Stimulated activated CD8-positive, alpha-beta memory T cell treated with anti-CD3 and anti-CD28 coated beads, Interleukin-15, amount 100 ng/mL, for 4 hours (primary cell): ENCODE data around the gene WLS.
"Not testable (repeated sequence)": the region's sequence is repeated elsewhere in the genome, so short reads cannot be mapped to it uniquely, and the experiment has no call there.

ENCODE experiments used
- DNase-seq, 2 donors: peaks; one replicate each; pipeline ENCODE4 v3.0.0-alpha.2; 2020; ENCODE audit warnings: low read depth in 2 of 2

WLS gene

DNA sequence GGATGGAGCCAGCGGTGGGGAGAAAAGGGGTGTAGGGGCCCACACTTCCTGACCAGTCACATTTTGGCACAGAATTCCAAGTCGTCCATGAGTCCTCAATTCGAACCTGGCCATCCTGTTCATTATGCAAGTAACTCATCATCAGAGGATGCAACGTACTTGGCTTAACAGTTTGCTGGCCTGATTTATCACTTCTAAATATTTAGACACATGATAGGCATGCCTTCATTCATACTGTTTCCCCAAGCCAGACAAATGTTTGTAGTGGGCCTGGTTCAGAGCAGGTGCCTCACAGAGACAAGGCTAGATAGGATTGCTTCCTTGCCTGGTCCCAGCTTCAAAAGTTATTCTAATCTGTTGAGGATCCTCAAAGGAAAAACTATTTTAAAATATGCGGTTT is 66.7 kb downstream of the WLS start:
- no peak for DNase-seq

DNA sequence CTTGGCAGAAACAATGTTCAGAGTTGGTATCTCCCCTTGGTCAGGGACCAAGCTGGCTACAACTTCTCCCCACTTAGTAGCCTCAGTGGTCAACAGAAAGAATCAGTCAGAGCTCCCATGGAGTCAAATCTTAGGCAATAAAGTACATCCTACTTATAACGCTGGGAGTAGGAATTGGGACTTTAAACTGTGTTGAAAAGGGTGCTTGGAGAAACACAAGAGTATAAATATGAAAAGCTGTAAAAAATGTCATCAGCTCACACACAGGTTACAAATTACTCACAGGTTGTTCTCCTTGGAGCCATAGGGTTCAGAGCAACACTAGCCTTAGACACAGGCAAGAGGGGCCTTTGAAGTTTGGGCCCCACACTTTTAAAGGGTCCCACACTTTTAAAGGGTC is 67.4 kb downstream of the WLS start:
- no peak for DNase-seq

DNA sequence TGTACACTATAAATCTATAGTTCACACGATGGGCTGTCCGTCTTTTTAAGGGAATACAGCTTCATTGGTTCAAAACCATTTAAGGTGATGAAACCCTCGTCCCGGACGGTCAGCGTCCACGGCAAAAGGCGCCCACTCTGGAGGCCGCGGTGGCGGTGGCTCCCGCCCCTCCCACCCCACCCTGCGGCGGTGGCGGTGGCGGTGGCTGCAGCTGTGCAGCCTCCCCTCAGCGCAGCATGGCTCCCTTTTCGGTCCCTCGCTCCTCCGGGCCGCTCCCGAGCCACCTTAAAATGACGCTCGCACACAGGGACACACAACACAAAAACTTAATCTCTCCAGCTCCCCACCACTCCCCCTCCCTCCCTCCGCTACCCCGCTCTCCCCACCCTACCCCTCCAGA is 69.1 kb downstream of the WLS start:
- no peak for DNase-seq

DNA sequence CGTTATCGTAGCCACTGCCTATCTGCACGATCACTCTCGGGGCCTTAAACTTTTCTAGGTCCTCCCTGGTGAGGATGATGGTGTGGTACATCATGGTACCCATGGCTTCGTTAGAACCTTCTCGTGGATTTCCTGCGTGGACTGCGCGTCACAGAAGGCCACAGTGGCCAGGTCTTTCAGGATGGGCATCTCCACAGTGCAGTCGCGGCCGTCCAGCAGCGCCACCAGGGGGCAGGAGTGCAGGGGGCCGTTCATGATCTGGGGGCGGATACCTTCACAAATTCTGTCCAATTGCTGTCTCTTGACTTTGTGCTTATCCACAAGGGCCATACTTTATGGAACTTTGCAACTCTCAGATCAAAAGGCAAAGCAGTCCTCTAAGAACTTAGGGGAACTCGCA is 69.6 kb downstream of the WLS start:
- no peak for DNase-seq

DNA sequence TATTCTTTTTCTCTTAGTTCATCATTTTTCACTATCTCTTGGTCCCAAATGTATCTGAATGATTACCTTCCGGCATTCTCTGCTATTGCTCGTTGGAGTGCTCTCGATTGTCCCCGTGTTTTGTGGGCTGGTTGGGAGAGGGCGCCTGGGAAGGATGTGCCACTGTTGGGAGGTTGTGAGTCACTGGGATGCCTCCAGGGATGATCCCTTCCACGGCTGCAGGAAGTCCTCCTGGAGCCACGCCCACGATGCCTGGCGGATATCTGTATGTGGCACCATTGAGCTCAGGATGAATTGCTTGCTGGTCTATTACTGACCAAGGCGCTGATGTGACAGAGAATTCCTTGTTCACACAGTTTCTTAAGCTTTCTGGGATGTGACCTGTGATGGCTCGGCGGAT is 70.7 kb downstream of the WLS start:
- DNase-seq = not testable (repeated sequence)

DNA sequence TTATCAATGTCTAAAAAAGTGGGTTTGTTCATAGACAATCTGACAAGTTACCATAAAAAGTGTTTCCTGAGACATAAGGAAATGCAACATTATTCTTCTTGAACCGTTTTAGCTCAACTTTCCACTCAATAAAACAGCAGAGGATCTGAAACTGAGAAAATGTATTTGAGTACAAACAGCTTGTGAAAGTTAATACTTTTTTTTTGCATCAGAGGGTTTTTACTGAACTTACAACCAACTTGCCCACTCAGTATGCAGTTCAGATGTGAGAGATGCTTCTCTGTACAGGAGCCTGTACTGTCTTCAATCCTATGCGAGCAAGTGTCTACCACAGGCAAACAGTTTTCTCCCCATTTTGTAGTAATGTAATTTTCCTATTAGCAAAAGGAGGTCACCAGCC is 71.4 kb downstream of the WLS start:
- not testable (repeated sequence) for DNase-seq

DNA sequence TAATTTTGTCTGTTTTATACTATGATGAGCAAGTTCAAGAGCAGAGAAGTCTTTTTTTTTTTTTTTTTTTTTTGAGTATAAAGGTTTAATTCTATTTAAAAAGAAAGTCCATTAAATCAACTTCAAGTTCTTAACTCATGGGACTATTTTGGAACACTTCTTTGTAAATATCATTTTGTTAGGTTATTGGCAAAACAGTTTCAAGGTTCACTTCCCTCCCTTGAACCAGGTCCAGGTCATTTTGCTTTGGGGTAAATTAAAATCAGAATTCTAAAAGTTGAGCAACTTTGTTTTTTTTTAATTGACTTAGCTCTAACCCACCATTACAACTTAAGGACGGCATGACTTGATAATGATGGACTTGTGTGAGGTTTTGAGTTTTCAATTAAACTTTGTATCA is 72.3 kb downstream of the WLS start:
- no peak for DNase-seq

DNA sequence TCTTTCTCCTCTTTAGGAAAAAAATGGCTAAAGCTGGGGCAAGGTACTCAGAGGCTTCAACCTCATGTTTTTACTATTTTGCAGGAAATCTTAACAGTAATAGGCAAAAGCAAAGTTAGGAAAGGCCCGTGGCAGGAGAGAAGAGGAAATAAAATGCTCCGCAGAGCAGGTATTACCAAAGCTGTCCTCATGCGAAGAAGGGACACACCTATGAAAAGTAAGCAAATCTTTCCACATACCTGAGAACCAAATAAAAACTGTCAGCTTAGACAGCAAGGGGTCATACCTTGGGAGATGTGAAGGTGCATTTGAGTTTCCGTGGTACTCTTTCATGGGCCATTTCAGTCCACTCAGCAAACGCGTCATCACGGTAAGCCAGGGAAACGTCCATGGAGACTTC is 73.5 kb downstream of the WLS start:
- no peak for DNase-seq

DNA sequence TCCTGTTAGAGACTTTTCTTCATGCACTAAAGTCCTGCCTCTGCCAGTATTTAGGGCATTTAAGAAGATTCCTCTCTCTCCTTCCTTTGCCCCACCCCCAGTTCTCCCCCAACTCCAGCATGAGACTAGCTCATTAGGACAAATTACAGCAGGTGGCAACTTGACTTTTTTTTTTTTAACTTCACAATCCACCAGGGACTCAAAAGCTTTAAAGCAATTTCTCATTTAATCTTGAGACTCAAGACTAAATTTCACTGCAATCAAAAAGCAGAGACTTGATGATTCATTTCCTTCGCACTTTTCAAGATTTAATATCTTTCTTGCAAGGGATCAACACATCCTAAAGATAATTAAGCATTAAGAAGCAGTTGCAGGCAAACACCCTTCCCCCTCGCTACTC is 74.9 kb downstream of the WLS start:
- no peak for DNase-seq

DNA sequence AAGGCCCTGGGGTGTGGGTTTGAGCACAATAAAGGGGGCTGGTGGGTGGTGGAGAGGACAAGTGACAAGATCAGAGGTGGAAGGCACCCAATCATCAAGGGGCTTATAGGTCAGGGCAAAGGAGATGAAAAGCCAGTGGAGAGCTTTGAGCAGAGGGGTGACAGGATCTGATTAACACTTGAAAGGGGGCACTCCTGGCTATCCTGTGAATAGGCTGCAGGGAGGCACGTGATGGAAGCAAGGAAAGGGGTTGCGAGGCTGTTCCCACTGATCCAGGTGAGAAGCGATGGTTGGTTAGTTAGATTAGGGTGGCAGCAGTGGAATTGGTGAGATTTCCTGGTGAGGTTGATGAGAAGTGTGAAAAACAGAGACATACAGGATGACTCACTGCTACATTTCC is 80.6 kb downstream of the WLS start:
- no peak for DNase-seq

DNA sequence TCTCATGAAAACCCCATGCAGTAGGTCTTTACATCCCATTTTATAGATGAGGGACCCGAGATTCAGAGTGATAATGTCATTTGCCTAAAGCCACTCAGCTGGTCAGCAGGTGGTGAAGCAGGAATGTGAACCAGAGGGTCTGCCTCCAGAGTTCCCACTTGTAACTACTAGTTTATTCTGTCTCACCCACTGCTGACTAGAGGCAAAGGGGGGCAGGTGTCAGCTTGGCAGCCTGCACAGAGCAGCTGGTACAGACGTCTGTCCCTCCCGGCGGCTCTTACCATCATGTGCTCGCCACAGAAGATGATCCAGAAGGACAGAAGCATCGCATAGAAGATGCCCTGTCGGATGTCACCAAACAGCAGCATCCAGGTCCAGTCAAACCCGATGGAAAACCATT is 82.4 kb downstream of the WLS start:
- no peak for DNase-seq

DNA sequence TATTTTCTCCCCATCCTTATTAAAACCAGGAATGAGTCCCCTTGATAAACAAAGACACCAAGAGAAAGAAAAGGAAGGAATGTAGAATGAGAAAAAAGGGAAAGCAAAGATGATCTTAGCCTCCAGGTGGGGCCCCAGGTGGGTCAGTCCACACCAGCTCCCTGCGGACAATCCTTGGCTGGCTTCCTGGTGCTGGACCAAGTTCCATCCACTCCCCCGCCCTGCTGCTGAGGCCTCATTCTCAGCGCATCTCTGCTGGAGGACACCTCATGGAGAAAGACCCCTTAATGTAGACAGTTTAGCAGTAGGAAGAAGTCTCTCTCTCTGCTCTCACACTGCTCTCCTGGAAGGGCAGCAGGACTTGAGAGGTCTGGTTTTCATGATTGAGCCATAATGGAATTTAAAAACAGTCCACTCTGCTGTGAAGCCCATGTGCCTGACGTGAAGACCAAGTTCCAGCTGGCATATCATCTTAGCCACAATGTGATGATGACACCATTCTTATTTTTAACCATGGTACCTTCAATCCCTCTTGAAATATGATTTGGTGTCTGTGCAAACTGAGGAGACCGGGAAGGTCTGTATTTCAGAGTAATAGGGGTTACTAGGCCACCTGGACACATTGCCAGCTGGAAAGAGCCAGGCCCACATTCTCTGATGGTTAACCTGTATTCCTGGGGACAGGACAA is 83.1 kb downstream of the WLS start:
- no peak for DNase-seq

DNA sequence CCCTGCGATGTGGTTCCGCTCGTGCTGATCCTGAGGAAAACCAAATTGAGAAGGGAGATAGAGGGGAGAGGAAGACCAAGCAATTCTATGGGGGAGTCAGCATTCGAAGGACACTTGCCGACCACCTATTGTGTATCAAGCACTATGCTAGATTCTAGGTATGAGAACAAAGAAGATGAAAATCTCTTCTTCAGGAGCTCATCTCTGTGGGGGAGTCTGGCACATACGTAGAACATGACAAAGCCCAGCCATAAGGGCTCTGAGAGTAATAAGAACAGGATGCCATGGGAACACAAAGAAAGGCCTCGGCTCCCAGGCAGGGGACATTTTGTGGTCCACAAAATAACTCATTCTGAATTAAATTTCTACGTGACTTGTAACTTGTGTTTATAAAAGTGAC is 83.7 kb downstream of the WLS start:
- DNase-seq = no peak

DNA sequence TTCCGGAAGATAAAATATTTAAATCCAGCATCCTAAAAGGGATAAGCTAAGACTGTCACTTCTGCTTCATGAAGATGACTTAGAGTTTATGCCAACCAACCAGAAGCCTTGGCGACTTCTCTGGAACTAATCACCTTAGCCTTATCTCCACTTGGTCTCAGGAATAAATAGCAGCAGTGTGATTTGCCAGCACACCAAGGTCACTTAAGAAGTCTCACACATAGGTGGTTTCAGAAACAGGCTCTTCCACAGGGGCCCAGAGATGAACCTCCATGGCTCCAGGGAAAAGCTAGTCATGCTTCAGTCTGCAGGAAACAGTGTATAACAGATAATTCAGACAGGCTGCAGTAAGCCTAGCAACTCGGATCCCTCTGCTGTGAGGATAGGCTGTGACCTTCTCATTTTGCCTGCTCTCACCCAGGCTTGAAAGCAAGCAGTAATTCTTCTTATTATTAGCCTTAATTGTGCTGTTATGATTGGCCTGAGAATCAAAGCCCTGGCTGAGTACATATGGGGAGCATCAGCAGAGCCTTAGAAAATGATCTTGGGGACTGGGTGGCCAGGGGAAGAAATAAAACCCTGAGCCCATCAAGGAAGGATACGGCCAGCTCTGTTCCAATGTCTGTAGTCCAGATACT is 84.7 kb downstream of the WLS start:
- no peak for DNase-seq

DNA sequence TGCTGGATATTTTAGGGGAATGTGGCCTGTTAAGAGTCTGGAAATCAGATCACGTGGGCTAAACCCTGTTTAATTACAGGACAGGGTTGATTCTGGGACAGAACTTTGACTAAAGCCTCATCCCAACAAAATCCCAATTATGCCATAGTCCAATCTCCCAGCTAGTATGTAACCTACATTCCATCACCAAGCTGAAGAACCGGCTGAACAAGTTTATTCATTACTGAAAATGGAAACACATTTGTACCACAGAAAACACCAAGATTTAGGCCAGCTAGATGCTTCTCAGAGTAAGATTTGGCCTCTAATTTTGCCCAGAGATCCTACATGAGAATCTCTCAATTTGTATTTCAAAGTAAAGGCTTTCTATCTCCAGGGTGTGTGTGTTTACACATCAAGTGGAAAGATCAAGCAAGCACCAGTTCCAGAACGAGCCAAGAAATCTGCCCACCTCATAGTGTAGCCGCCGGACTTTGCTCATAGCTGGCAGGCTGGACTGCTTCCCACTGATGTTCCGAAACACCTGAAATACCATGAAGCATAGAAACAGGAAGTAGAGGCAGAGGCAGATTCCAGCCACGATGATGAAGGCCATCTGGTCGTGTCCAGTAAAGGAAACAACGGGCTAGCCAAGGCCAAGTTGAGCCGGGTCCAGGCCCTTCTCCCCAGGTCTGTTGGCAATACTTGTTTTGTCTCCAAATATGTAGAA is 86.8 kb downstream of the WLS start:
- DNase-seq = no peak

DNA sequence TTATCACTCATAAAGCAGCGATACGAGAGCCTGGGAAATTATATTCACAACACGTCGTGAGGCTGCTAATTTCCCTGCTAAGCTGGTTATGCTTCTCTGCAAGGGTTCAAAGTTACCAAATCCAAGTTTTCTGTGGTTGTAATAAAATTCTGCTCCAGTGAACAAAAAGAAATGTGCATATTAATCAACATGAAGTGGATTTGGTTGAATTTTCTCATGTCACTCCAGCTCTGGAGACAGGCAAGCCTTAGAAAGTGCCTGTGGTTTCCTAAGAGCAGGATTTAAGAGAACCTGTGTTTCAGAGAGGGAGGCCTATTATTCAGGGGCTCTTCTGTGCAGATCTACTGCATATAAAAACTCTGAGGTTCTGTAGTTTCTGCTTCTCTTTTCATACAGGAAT is 87.5 kb downstream of the WLS start:
- no peak for DNase-seq

DNA sequence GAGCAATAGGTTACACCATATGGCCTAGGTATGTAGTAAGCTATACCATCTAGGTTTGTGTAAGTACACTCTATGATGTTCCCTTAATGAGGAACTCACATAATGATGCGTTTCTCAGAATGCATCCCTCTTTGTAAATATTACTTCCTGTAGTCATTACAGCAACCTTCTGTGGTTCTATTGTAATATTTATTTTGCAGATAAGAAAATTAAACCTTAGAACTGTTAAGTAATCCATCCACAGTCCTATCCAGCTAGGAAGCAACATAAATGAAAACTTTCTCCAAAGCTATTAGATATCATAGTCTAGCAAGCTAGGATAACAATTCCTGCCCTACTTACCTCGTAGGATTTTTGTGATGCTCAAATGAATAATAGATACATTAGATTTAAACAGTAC is 88.7 kb downstream of the WLS start:
- no peak for DNase-seq

DNA sequence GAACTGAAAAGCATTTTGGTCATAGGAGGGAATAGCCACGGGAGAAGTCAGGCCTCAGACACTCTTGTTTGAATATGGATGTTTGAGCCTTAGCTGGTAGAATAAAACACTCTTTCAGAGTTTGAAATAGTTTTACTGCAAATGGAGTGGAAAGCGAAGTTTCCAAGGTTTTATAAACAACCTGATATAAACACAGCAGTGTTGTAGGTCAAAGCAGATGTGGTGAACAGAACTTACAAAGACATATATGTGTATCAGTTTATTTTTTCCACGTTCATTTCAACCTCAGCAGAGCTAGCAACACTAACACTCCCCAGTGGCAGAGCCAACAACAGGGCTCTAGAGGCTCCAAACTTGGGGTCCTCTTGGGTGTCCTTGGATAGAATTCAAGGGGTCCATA is 89.9 kb downstream of the WLS start:
- DNase-seq = no peak

DNA sequence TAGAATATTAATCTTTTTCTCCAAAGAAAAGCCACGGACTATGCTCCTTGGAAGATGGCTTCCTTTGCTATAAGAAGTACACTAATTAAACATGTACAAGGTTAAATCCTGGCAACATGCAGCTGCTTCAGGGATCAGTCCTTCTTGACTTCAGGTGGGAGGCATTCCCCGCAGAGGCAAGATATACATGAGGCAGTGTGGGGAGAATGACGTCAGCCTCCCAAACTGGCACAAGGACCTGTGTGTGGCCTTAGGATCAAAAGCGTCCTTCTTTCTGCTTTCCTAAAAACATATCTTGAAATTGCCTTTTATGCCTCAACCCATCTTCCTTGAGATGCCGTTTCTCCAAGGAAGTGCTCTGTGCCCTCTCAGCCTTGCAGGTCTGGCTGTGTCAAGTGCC is 90.3 kb downstream of the WLS start:
- no peak for DNase-seq

DNA sequence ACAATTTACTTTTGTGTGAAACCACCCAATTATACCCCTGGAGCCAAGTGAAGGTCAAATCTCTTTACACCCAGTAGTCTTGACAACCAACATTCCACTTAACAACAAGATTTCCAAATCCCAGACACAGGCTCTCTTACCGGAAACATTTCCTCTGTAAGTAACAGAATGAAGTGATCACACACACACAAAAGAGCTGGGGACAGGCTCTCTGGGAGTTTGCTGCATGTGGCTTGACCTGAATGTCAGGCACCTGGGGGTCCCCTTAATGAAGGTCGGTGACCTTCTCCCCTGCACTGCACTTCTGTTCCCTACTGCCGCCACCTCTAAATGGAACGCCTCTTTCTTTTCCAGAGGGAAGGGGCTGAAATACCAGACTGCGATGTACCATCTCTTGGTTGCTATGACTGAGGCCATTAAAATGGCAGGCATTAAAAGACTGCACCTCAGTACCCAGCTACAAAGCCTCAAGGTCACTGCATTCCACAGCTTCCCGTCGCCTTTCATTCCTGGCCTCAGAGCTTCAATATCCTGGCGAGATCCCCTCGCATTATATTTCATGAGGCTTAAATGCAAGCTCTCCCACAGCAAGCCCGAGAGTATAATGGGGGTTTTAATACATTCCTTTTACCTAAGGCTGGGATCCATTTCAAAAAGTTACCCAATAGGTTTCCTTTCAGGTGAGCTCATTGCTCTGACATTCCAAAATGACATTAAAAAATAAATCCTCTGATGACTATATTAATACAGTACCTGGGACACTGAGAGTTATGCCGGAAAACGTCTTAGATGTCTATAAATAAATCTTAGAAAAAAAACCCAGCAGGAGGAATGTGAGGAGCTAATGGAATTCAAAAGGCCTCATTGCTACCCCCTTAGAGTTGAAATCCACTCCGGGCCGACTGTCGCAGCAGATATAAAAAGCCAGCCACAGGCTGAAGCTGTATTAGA is 91.0 kb downstream of the WLS start:
- DNase-seq = no peak

DNA sequence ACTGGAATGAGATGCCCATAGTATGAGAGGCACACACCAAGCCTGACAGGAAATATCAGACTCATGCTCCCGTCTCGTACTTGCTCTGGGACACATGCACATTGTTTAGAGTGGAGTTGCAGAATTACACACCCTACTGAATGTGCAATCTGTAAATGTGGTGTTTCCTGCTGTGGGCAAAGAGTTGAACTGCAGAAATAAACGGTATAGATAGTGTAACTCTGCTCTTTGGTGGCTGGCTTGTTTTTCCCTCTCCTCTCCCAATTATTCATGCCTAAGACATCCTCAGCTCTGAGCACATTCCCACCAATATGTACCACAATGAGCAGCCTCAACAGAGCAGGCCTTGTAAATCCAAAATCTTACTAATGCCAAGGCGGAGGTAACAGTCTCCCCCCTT is 91.8 kb downstream of the WLS start:
- DNase-seq = no peak

DNA sequence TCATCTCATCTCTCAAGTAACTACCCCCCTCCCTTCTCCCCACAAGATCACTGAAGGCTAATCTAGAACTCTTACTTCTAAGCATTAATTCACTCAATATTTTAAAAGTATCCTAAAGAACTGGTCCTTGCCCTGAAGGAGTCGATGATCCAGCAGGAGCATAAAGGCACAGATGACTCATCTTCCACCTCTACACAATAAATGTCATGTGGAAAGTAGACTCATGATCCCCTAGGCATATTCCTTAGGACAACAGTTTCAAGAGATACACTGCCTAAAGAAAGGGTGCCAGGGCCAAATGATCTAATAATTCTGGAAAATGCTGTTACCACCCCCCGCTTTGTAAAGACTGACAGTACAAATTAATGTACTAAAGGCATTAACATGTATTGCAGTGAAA is 96.1 kb downstream of the WLS start:
- DNase-seq = no peak
